ENCODE results near the gene HDAC11. TPM values are rescaled to one million over a fixed set of nuclear protein-coding genes. Genes with fewer than 3 reads are reported as not detected.
"Not testable (repeated sequence)": the region's sequence is repeated elsewhere in the genome, so short reads cannot be mapped to it uniquely, and the experiment has no call there.

HDAC11 gene
- total RNA-seq, 1 donor from 2014 or later: 6.3 TPM

DNA sequence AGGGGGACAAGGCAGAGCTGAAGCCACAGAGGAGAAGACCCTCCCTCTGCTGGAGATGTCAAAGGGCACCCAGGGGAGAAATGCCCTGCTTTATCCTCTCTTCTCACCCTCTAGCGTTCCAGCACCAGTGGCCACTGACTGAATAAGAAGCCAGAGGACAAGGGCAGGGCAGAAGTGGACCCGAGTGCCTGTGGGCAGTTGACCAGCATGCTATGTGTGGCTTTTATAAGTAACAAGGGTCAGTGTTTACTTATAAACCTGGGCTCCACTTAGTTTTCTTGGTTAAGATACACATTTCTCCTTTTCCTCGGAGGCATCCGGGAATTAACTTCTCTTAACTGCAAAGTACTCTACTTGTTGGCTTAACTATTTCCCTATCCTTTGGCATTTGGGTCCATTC lies 13.3 kb upstream of the HDAC11 start:
- no peak for DNase-seq (ENCODE audit: low read depth in 2 of 2)

DNA sequence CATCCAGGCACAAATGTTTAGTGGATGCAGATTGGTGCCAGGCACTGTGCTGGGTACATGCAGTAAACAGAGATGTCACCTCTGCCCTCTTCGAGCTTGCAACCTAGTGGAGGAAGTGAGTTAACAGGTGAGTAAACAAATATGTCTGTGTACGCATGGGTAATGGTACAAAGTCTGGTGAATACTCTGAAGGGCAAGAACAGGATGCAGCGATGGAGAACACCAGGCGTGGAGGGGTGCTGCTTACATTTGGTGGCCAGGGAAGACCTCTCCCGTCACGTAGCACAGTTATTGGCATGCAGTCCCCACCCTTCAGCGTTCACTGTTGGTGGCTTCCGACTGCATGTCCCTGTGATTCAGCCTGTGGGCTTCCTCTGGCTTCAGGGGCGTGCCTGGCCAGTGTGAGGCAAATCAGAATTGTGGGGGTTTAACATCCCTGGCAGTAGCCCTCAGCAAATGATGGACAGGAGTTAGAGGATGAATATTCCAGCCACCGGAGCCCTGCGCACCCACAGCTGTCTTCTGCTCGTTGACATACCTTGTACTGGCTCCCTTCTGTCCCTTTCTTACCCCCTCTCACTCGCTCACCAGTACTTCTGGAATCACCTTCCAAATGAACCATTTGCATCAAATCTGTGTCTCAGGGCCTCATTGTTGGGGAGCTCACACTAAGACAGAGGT lies 9.1 kb upstream of the HDAC11 start:
- DNase-seq (ENCODE audit: low read depth in 2 of 2): peak; percentile 37 to 42

DNA sequence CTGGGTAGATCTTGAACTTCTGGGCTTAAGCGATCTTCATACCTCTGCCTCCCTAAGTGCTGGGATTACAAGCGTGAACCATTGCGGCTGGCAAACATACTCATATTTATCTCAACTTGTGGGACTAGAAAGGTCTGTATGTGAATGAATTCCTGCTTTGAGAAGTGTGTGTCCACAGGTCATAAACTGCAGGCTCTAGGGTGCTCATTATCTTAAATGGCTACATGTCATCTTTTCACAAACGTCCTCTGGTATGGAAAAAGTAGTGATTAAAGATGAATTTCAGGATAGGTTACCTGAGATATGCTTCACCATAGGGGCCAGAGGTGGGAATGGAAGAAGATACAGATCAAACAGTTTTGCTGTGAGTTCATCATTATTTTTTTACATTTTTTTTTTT lies 7.8 kb upstream of the HDAC11 start:
- DNase-seq (ENCODE audit: low read depth in 2 of 2): no peak

DNA sequence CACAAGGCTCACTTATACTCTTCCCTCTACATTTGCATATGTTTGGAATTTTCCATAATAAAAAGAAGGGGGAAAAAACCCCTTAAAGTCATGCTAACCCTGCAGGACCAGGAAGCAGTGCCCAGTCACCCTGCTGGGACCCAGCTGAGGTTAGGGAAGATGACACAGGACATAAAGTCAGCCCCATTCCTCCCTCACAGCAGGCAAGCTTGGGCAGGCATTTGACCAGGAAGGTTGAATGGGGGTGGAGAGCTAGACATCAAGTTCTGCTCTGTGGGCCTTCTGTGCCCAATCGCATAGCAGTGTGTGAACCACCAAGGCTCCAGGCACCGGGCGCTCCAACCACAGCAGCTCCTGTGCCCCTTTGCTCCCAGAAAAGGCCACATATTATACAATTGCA lies 7.1 kb upstream of the HDAC11 start:
- no peak for DNase-seq (ENCODE audit: low read depth in 2 of 2)

DNA sequence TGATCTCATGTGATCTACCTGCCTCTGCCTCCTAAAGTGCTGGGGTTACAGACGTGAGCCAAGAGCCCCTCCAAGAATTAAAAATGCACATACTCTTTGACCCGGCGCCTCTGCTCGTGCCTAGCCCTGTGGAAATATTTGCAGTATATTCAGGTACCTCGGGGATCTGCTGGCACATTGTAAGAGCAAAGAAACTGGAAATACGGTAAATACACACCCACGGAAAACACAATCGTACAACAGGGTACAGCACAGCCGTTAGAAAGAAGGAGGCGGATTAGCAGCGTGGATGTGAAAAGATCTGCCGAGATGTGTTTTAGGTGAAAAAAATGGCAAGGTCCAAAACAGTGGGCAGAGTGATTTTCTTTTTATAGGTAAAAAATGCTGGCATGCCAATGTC lies 6.1 kb upstream of the HDAC11 start:
- no peak for DNase-seq (ENCODE audit: low read depth in 2 of 2)

DNA sequence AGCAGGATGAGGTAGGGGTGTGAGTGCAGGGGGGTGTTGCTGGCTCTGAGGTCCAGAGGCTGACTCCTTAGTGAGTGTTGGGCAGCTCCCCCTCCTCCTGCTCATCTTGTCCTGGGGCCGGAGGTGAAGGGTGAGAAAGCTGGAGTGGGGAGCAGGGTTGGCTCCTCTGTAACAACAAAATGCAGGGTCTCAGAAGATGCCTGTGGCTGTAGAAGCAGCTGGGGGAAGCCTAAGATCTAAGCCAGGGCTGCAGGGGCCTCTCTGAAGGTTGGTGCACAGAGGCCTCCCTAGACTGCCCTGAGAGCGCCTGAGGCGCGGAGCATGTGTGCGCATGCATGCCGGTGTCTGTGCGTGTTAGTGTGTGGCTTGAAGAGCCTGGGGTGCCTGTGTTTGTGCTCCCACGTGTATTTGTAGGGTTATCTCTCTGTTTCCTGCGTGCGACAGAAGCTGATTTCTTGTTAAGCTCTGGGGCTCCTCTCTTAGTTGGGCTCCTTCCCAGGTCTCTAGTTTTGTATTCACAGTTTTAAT lies 5.3 kb upstream of the HDAC11 start:
- DNase-seq (ENCODE audit: low read depth in 2 of 2): no peak

DNA sequence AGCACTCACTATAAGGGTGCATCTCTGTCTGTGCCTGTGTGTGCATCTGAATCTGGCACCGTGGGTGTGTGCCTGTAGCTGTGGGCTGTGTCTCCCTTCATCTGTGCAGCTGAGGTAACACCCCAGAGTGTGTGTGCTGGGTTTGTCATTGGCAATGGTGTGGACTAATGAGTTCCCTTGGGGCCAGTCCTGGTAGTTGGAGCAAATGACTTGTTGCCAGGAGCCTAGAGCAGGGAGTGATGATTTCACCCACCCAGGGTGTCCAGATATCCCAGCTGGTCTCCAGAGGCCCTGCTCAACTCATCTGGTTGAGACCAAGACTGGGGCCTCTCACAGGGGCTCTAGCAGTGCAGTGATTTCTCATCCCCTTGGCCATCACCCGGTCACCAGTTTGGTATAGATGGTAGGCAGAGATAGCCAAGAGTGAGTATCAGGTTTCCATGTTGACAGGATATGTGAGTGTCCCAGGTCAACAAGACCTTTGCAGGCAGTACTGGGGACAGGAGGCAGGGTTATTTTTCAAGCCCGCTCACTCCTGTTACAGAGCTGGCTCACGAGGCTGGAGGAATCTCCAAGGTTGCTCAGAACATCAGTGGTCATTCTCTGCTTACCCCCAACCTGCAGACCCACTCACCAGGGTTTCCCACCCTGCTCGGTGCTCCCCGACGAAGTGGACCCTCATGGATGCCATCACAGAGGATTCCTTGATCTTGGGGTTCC lies 4.1 kb upstream of the HDAC11 start:
- DNase-seq (ENCODE audit: low read depth in 2 of 2): no peak

DNA sequence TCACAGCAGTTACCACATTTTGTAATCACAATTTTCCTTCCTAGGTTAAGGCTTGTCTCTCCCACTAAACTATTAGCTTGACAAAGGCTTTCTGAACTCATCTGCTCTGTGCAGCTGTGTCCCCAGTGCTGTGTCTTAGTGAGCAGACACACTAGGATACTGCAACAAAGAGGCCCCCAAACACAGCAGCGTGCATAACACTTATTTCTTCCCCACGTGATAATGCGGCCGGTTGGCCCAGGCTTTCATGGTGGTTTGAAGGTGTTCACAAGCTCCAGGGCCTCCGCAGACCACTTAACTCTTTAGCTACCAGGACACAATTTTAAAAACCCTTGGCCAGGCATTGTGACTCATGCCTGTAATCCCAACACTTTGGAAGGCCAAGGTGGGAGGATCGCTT lies 2.2 kb upstream of the HDAC11 start:
- no peak for DNase-seq (ENCODE audit: low read depth in 2 of 2)

DNA sequence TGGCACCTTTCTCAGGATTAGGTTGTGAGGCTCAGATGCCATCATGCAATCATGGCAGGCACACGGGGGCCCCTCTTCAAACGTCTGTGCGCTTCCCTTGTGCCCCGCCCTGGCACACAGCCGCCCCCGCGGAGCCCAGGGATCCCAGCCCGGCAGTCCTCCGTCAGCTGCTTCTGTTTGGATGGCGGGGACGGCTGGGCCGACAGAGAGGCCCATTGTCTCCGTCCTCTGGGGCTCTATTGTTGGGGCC lies 849 bp upstream of the HDAC11 start:
- DNase-seq (ENCODE audit: low read depth in 2 of 2): peak in 1 of 2 donors; percentile 20

DNA sequence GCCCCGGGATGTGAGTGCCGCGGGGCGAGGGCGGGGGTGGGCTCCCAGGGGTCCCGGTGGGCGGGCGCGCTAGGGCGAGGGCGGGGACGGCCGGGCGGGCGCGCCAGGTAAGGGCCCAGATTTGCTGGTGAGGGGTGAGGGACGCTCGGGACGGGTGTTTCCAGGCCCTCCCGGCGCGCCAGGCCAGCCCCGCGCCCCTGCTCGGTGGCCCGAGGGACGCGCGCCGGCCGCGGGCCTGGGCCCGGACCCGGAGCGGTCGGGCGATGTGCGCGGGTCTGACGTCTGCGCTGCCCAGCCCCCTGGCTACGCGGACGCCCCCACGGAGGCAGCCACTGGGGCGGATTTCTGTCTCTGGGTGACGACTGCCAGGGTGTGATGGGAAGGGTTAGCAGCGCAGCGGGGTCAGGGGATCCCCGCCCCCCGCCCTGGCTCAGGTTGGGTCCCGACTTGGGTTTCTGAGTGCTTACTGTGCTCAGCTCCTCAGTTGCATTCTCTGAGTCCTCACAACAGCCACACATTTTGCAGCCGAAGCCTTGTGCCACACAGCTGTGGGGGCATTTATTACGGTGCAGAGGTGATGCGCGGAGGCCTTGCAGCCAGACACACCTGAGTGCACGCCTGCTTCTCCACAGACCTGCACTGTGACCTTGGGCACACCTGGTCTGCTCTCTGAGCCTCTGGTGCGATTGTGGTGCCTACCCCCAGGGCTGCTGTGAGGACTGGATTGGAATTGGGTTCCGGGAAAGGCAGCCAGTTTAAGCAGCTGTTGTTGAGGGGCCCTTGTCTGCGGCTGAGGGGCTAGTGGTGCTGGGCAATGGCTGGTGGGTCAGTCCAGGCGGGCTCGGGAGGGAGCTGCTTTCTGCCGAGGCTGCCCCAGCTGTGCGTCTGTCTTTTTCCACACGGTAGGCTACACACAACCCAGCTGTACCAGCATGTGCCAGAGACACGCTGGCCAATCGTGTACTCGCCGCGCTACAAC lies 523 bp downstream of the HDAC11 start:
- no peak for DNase-seq (ENCODE audit: low read depth in 2 of 2)

DNA sequence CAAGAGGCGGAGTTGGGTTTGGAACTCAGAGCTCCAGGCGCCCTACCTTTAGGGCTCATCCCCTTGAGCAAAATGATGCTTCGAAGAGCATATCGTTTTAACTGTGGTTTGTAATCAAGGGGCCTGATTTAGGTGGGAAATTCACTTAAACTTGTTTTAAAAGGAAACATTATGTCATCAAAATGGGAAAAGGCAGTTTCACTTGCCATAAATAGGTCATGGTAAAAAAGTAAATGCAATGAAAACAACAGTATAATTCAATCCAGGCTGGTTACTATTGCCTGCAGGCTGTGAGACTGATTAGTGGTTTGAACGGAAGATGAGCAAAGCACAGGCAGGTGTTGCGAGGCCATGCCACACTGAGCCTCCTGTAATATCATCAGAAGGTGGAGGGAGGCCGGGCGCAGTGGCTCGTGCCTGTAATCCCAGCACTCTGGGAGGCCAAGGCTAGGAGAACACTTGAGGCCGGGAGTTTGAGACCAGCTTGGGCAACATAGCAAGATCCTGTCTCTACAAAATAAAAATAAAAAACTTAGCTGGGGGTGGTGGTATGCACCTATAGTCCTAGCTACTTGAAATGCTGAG lies 2.1 kb downstream of the HDAC11 start:
- DNase-seq (ENCODE audit: low read depth in 2 of 2): no peak

DNA sequence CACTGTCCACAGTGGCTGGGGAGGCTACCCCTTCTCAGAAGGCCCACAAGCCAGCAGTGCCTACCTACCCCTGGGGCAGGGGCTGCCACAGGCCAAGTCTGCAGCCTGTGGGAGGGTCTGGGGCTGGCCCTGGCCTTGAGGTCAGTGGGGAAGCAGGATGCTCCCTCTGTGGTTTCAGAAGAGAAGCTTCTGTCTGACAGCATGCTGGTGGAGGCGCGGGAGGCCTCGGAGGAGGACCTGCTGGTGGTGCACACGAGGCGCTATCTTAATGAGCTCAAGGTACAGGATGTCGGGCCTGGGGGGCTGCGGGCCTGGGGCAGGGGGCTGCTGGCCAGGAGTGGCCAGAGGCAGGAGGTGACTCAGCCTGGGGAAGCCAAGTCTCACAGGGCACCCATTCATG lies 3.2 kb downstream of the HDAC11 start:
- no peak for DNase-seq (ENCODE audit: low read depth in 2 of 2)

DNA sequence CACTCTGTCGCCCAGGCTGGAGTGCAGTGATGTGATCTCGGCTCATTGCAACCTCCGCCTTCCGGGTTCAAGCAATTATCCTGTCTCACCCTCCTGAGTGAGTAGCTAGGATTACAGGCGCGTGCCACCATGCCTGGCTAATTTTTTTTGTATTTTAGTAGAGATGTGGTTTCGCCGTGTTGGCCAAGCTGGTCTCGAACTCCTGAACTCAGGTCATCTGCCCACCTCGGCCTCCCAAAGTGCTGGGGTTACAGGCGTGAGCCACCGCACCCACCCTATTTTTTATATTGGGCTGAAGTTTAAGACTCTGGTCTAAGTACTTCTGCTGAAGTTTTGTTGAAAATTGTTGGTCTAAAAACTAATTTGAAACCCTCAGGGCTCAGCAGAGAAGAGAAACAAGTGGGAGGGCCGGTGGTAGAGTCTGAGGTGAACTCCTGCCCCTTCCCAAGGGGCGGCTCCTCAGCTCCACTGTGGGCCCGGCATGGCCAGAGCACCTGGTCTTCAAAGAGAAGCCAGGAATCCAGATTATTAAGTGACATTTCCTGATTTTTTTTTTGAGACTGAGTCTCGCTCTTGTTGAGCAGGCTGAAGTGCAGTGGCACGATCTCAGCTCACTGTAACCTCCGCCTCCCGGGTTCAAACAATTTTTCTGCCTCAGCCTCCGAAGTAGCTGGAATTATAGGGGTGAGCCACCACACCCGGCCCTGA lies 4.0 kb downstream of the HDAC11 start:
- no peak for DNase-seq (ENCODE audit: low read depth in 2 of 2)

DNA sequence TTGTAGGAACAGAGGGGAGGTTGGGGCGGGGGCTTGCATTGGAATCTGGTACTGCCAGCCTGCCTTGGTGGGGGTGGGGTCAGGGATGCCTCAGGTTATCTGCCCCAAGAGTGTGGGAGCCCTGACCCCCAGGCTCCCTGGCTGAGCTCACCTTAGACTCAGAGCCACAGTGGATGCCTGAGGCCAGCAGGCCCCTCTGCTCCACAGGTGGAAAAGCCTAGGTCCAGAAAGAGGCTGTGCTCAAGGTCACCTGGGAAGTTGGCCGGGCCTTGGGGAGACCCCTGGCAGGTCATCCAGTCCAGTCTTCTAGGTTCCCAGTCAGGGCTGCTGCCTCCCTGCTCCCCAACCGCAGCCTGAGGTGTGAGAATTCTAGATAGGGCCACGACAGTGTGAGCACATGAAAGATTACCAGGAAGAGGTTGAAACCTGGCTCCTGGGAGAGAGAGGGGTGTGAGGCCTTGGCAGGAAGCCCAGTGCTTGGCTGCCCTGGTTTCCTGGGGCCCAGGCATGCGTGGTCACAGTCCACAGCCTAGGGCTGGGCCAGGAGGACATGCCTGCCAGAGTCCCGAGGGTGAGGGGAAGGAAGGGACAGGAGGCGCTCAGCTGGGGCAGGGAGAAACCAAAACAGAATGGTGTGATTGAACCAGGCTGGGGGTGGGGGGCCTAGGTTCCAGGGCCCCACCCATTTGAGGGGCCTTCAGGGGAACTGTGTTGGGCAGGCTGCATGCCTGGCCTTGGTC lies 4.9 kb downstream of the HDAC11 start:
- no peak for DNase-seq (ENCODE audit: low read depth in 2 of 2)

DNA sequence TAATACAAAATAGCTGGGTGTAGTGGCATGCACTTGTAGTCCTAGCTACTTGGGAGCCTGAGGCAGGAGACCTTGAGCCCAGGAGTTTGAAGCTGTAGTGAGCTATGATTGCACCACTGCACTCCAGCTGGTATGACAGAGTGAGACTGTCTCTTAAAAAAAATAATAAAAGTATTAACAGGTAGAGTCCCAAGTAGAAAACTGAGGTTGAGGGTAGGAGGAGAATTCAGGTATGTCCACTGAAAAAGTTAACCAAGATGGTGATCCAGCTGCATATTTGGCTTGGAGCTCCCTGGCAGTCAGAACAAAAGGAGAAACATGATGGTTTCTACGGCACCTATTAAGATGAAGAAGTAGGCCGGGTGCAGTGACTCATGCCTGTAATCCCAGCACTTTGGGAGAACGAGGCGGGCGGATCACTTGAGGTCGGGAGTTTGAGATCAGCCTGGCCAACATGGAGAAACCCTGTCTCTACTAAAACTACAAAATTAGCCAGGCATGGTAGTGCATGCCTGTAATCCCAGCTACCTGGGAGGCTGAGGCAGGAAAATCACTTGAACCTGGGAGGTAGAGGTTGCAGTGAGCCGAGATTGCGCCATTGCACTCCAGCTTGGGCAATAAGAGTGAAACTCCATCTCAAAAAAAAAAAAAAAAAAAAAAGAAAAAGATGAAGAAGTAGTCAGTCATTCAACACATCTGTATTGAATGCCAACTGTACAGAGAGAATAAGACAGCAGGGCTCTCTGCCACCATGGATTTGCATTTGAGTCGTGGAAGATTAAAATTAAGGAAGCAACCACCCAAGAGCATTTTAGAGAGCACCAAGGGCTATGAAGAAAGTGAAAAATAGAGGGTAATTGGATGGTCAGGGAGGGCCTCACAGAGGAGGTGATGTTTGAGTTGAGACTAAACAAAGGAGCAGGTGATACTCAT lies 5.8 kb downstream of the HDAC11 start:
- not testable (repeated sequence) for DNase-seq (ENCODE audit: low read depth in 2 of 2)

DNA sequence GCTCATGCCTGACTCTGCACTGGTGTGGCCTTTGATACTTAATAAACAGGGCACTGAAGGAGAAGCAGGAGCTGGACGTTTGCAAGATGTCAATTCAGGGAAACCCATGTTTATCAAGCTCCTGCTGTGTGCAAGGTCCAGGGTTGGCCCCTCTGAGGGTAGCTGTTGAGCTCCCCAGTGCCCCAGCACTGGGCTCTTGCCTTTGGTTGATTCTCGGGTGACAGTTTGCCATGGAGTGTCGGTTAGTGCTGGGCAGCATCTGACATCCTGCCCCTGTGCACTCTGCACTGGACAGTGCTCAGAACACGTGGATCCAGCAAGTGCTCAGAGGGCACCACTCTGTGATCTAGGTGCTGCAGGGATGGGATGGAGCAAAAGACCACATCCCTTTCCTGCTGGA lies 7.3 kb downstream of the HDAC11 start:
- DNase-seq (ENCODE audit: low read depth in 2 of 2): no peak

DNA sequence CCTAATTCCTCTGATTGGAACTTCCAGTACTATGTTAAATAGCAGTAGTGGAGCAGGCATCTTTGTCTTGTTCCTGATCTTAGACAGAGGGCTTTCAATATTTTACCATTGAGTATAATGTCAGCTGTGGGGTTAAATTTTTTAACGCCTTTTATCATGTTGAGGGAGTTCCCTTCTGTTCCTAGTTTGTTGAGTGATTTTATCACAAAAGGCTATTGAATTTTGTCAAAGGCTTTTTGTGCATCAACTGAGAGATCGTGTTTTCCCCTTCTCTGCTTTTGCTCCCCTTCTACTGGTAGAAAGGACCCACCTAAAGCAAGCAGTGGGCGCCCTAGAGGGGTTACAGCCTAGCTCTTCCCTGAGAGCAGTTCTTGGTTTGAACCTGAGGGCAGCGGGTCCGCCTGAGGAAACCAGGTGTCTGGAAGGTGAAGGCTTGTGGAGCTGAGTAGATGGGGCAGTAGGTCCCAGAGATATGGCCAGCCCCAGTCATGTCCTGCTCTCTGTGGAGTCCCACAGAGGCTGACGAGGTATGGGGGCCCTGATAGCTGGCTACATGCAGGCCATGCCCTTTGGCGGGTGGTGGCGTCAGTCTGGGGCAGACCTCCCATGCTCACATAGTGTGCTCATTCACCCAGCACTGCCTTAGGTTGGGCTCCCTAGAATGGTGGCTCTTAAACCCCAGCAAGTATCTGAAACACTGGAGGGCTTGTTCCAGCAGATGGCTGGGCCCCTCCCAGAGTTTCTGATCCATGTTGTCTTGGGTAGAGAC lies 11.3 kb downstream of the HDAC11 start:
- no peak for DNase-seq (ENCODE audit: low read depth in 2 of 2)

DNA sequence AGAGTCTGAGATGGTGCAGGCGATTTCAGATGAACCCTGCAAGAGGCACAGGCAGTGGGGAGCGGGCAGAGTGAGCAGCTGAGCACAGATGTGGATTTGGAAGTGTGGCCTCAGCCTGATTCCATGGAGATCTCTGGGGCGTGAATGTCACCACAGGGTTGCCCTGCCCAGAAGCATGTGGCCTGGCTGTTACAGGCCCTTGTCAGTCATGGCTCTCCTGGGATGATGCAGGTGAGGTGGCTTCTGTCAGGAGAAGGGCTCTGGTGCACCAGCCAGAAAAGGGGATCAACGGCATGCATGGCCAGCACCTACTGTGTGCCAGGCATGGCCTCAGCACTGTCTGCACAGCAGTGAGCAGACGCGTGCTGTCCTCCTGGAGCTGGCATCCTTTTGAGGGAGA lies 11.9 kb downstream of the HDAC11 start:
- no peak for DNase-seq (ENCODE audit: low read depth in 2 of 2)
